HEK293 (cell line): Measurements from ENCODE around the gene SEC61G.

Source experiments
- CTCF ChIA-PET: fragments of 350-600 bp; formaldehyde crosslinking; extraction: SDS; loops from one replicate; lab custom pipeline; 2021; ENCODE audit warnings: antibody characterized with exemption; lab: Yijun Ruan, JAX
- POLR2A ChIA-PET: fragments of 300-600 bp; formaldehyde crosslinking; extraction: SDS; loops from one replicate; lab custom pipeline; 2020; ENCODE audit warnings: antibody characterized with exemption, inconsistent platforms; lab: Yijun Ruan, JAX
- H3K27ac ChIP-seq: fragments of 200-500 bp; sonication (Bioruptor generic); 2 replicates; pipeline ENCODE4 v1.5.1; 2014; ENCODE audit warnings: low read depth, low read length, control low read depth, inconsistent platforms; ENCODE audit errors: extremely low read depth
- H3K36me3 ChIP-seq, 2 experiments: fragments of 200-500 bp in 1 of 2; sonication (Bioruptor generic) in 1 of 2; 1 replicate in 1 of 2; 2 replicates in 1 of 2; pipeline ENCODE4 v1.5.1; 2014 to 2017; ENCODE audit warnings: inconsistent platforms in 2 of 2, low read length in 2 of 2; ENCODE audit not compliant: control insufficient read depth in 2 of 2, insufficient read depth in 1 of 2
- H3K4me1 ChIP-seq: fragments of 200-500 bp; sonication (Bioruptor generic); 2 replicates; pipeline ENCODE4 v1.5.1; 2014; ENCODE audit warnings: mild to moderate bottlenecking, low read length, inconsistent platforms; ENCODE audit not compliant: control insufficient read depth, insufficient read depth
- H3K4me3 ChIP-seq: 2 replicates; pipeline ENCODE4 v1.5.1; 2011; ENCODE audit warnings: low read depth, mild to moderate bottlenecking, control low read depth, low read length, moderate library complexity
- H3K9me3 ChIP-seq: fragments of 200-500 bp; sonication (Bioruptor generic); 2 replicates; pipeline ENCODE4 v1.5.1; 2014; ENCODE audit warnings: low read depth, low read length, inconsistent platforms; ENCODE audit not compliant: control insufficient read depth, insufficient read depth
- BCL11B ChIP-seq: fragments of 450-650 bp; formaldehyde crosslinking; IDR thresholded peaks from 2 replicates; pipeline ENCODE4 v1.5.1; 2016; ENCODE audit warnings: low read depth, missing biosample characterization, missing genetic modification characterization
- GLIS1 ChIP-seq: fragments of 450-650 bp; formaldehyde crosslinking; IDR thresholded peaks from 2 replicates; pipeline ENCODE4 v1.5.1; 2016; ENCODE audit warnings: missing biosample characterization, missing genetic modification characterization
- HOXD13 ChIP-seq: sonication (generic); formaldehyde crosslinking; IDR thresholded peaks from 2 replicates; pipeline ENCODE4 v1.8.0; 2022; ENCODE audit warnings: missing genetic modification reagents, borderline replicate concordance
- KLF8 ChIP-seq: fragments of 450-650 bp; formaldehyde crosslinking; IDR thresholded peaks from 2 replicates; pipeline ENCODE4 v1.5.1; 2016; ENCODE audit warnings: missing biosample characterization, missing genetic modification characterization
- KLF9 ChIP-seq: fragments of 450-650 bp; formaldehyde crosslinking; IDR thresholded peaks from 2 replicates; pipeline ENCODE4 v1.5.1; 2016; ENCODE audit warnings: missing biosample characterization, missing genetic modification characterization, low read depth
- MYNN ChIP-seq: fragments of 450-650 bp; formaldehyde crosslinking; IDR thresholded peaks from 2 replicates; pipeline ENCODE4 v1.5.1; 2016; ENCODE audit warnings: missing biosample characterization, missing genetic modification characterization, borderline replicate concordance
- PRDM1 ChIP-seq: fragments of 450-650 bp; formaldehyde crosslinking; IDR thresholded peaks from 2 replicates; pipeline ENCODE4; 2016; ENCODE audit warnings: missing biosample characterization, missing genetic modification characterization
- SETDB1 ChIP-seq: IDR thresholded peaks from one replicate; pipeline ENCODE4 v1.6.1; 2017; ENCODE audit warnings: mild to moderate bottlenecking, low read length, moderate library complexity, mixed read lengths; ENCODE audit not compliant: insufficient read length
- SP2 ChIP-seq: fragments of 450-650 bp; formaldehyde crosslinking; IDR thresholded peaks from 2 replicates; pipeline ENCODE4 v1.5.1; 2016; ENCODE audit warnings: missing biosample characterization, missing genetic modification characterization
- SP3 ChIP-seq: fragments of 450-650 bp; formaldehyde crosslinking; IDR thresholded peaks from 2 replicates; pipeline ENCODE4 v1.5.1; 2016; ENCODE audit warnings: missing biosample characterization, missing genetic modification characterization
- TCF7L2 ChIP-seq: IDR thresholded peaks from 2 replicates; pipeline ENCODE4 v1.6.1; 2011; ENCODE audit warnings: low read depth, mild to moderate bottlenecking, inconsistent platforms, low read length, moderate library complexity, borderline replicate concordance
- ZBTB26 ChIP-seq: fragments of 450-650 bp; formaldehyde crosslinking; optimal IDR thresholded peaks from 2 replicates; pipeline ENCODE3; 2016; ENCODE audit warnings: missing biosample characterization, mild to moderate bottlenecking, missing genetic modification characterization
- ZBTB6 ChIP-seq: fragments of 450-650 bp; formaldehyde crosslinking; IDR thresholded peaks from 2 replicates; pipeline ENCODE4 v1.5.1; 2017; ENCODE audit warnings: missing biosample characterization, missing genetic modification characterization
- ZFP37 ChIP-seq: fragments of 450-650 bp; formaldehyde crosslinking; IDR thresholded peaks from 2 replicates; pipeline ENCODE4 v1.5.1; 2016; ENCODE audit warnings: missing biosample characterization, missing genetic modification characterization
- ZNF121 ChIP-seq: fragments of 450-650 bp; formaldehyde crosslinking; IDR thresholded peaks from 2 replicates; pipeline ENCODE4 v1.5.1; 2016; ENCODE audit warnings: missing biosample characterization, missing genetic modification characterization
- ZNF148 ChIP-seq: fragments of 450-650 bp; formaldehyde crosslinking; IDR thresholded peaks from 2 replicates; pipeline ENCODE4 v1.5.0; 2017; ENCODE audit warnings: missing biosample characterization, missing genetic modification characterization, borderline replicate concordance
- ZNF155 ChIP-seq: fragments of 450-650 bp; formaldehyde crosslinking; IDR thresholded peaks from 2 replicates; pipeline ENCODE4 v1.5.1; 2016; ENCODE audit warnings: missing biosample characterization, missing genetic modification characterization
- ZNF16 ChIP-seq: fragments of 450-650 bp; formaldehyde crosslinking; IDR thresholded peaks from 2 replicates; pipeline ENCODE4 v1.5.1; 2016; ENCODE audit warnings: low read depth, missing biosample characterization, missing genetic modification characterization
- ZNF174 ChIP-seq: fragments of 450-650 bp; formaldehyde crosslinking; IDR thresholded peaks from 2 replicates; pipeline ENCODE4 v1.5.0; 2017; ENCODE audit warnings: missing biosample characterization, mild to moderate bottlenecking, missing genetic modification characterization
- ZNF24 ChIP-seq: fragments of 450-650 bp; formaldehyde crosslinking; IDR thresholded peaks from 2 replicates; pipeline ENCODE4 v1.5.1; 2016; ENCODE audit warnings: missing biosample characterization, missing genetic modification characterization
- ZNF324 ChIP-seq: fragments of 450-650 bp; formaldehyde crosslinking; IDR thresholded peaks from 2 replicates; pipeline ENCODE4 v1.5.1; 2016; ENCODE audit warnings: missing biosample characterization, missing genetic modification characterization
- ZNF335 ChIP-seq: fragments of 450-650 bp; formaldehyde crosslinking; conservative IDR thresholded peaks from 2 replicates; pipeline ENCODE4 v1.5.1; 2016; ENCODE audit warnings: missing biosample characterization, missing genetic modification characterization
- ZNF341 ChIP-seq: fragments of 450-650 bp; formaldehyde crosslinking; IDR thresholded peaks from 2 replicates; pipeline ENCODE4; 2016; ENCODE audit warnings: low read depth, missing biosample characterization, missing genetic modification characterization
- ZNF404 ChIP-seq: fragments of 450-650 bp; formaldehyde crosslinking; IDR thresholded peaks from 2 replicates; pipeline ENCODE4 v1.5.1; 2017; ENCODE audit warnings: missing biosample characterization, missing genetic modification characterization
- ZNF423 ChIP-seq: fragments of 450-650 bp; formaldehyde crosslinking; IDR thresholded peaks from 2 replicates; pipeline ENCODE4 v1.5.1; 2016; ENCODE audit warnings: missing biosample characterization, missing genetic modification characterization
- ZNF501 ChIP-seq: fragments of 450-650 bp; formaldehyde crosslinking; IDR thresholded peaks from 2 replicates; pipeline ENCODE4 v1.5.1; 2016; ENCODE audit warnings: missing biosample characterization, missing genetic modification characterization
- ZNF600 ChIP-seq: fragments of 450-650 bp; formaldehyde crosslinking; IDR thresholded peaks from 2 replicates; pipeline ENCODE4 v1.5.1; 2016; ENCODE audit warnings: missing biosample characterization, missing genetic modification characterization
- ZNF701 ChIP-seq: fragments of 450-650 bp; formaldehyde crosslinking; IDR thresholded peaks from 2 replicates; pipeline ENCODE4 v1.5.1; 2016; ENCODE audit warnings: missing biosample characterization, missing genetic modification characterization
- ZNF704 ChIP-seq: fragments of 450-650 bp; formaldehyde crosslinking; IDR thresholded peaks from 2 replicates; pipeline ENCODE4 v1.5.1; 2016; ENCODE audit warnings: missing biosample characterization, missing genetic modification characterization
- ZNF776 ChIP-seq: fragments of 450-650 bp; formaldehyde crosslinking; IDR thresholded peaks from 2 replicates; pipeline ENCODE4 v1.5.0; 2017; ENCODE audit warnings: missing biosample characterization, missing genetic modification characterization, borderline replicate concordance
- ZNF791 ChIP-seq: fragments of 450-650 bp; formaldehyde crosslinking; IDR thresholded peaks from 2 replicates; pipeline ENCODE4 v1.5.1; 2016; ENCODE audit warnings: missing biosample characterization, missing genetic modification characterization

SEC61G gene

GRCh38 chr7:54758702-54759592 is at the start of gene SEC61G (continued):
- TF ChIP-seq ZNF148 (tag by site-specific recombination) (no peak), ZNF791 (tag by site-specific recombination) (no peak), ZNF335 (tag by site-specific recombination) (peak; percentile 82), ZNF600 (tag by site-specific recombination) (peak; percentile 55), HOXD13 (CRISPR knock-in tag) (no peak), SETDB1 (no peak), ZBTB26 (tag by site-specific recombination) (peak; percentile 22), KLF8 (no peak), SP3 (tag by site-specific recombination) (0 out of 2 replicates have a peak, but pooled peaks have one; percentile 25), BCL11B (tag by site-specific recombination) (no peak), ZNF155 (no peak), TCF7L2 (no peak), ZNF341 (tag by site-specific recombination) (no peak), ZNF324 (tag by site-specific recombination) (no peak), ZNF776 (tag by site-specific recombination) (no peak), SP2 (tag by site-specific recombination) (peak; percentile 83), ZNF121 (no peak), KLF9 (tag by site-specific recombination) (no peak), ZNF404 (tag by site-specific recombination) (no peak), ZBTB6 (no peak), ZNF704 (no peak)

GRCh38 chr7:54802841-54803240 is 43.8 kb upstream of the SEC61G start:
- H3K4me3 ChIP-seq = no peak overlapping the region
- H3K27ac ChIP-seq = no peak overlapping the region
- no peaks in the 10 kb centered on the region for H3K9me3 ChIP-seq
- no peaks in the 10 kb centered on the region for H3K4me1 ChIP-seq
- H3K36me3 ChIP-seq = no peaks in the 10 kb centered on the region
- ChIA-PET POLR2A (no interaction called here), CTCF (no interaction called here)
- TF ChIP-seq GLIS1 (tag by site-specific recombination) = no peak
- TF ChIP-seq ZNF24 (tag by site-specific recombination) = no peak
- no peak for TF ChIP-seq PRDM1
- TF ChIP-seq ZNF423 (tag by site-specific recombination) = no peak
- no peak for TF ChIP-seq ZNF701 (tag by site-specific recombination)
- no peak for TF ChIP-seq ZNF16
- TF ChIP-seq ZNF501 = no peak
- no peak for TF ChIP-seq ZFP37 (tag by site-specific recombination)
- TF ChIP-seq ZNF174 = no peak
- TF ChIP-seq MYNN (tag by site-specific recombination) = no peak
- TF ChIP-seq, all 188 proteins: peak for 0
